ENCODE data around the gene GRAMD4. TPM values are rescaled to one million over a fixed set of nuclear protein-coding genes. Genes with fewer than 3 reads are reported as not detected.

GRAMD4 gene
- polyA plus RNA-seq, 2 of the 4 experiments (the other 2 are of a cell fraction), result 7.7 to 13.1 TPM

DNA sequence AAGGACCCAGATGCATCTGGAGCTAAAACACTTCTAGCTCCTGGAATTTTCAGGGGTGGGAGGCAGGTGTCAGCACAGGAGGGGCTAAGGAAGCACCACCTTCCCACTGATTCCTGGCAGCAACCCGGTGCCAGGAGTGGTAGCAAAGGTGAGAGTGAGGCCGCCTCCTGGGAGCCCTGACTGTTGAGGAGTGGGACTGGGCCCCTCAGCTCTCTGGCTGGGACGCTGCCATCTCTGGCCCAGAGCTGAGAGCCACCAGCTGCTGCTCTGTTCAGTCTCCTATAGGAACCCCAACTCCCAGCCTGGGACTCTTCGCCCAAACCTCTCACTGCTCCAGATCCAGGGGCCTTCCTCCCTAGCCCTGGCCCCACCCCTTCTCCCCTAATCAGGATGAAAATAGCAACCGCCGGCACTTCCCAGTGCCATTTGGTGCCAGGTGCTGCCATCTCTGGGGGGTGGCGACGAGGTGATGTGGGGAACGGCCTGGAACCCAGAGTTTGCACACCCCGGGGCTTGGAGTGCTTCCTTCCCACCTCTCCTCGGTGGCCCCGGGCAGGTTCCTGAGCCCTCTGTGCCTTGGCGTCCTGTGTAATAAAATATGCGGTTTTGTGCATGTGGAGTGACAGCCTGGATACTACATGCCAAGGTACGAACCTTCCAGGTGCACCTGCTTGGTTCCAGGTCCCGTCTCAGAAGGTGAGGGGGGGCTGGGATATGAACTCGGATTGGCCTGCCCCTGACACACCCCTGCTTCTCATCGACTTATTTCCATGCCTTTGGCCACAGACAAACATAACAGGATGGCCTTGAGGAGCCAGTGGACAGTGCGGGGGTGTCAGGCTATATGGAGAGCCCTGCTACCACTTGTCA lies 47.0 kb upstream of the GRAMD4 start:
- H3K4me1 ChIP-seq, result peaks cover 23% of the 10 kb centered on the region
- TF ChIP-seq, protein P1, sequence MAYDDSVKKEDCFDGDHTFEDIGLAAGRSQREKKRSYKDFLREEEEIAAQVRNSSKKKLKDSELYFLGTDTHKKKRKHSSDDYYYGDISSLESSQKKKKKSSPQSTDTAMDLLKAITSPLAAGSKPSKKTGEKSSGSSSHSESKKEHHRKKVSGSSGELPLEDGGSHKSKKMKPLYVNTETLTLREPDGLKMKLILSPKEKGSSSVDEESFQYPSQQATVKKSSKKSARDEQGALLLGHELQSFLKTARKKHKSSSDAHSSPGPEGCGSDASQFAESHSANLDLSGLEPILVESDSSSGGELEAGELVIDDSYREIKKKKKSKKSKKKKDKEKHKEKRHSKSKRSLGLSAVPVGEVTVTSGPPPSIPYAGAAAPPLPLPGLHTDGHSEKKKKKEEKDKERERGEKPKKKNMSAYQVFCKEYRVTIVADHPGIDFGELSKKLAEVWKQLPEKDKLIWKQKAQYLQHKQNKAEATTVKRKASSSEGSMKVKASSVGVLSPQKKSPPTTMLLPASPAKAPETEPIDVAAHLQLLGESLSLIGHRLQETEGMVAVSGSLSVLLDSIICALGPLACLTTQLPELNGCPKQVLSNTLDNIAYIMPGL (CRISPR knock-in tag; IDR thresholded peaks at IDR 0.05; ENCODE audit: borderline replicate concordance), result no peak
- TF ChIP-seq ZNF302 (CRISPR knock-in tag; IDR thresholded peaks at IDR 0.05), result no peak
- TF ChIP-seq HOXA7 (CRISPR knock-in tag; IDR thresholded peaks at IDR 0.05), result no peak
- TF ChIP-seq HDAC2 (IDR thresholded peaks at IDR 0.05), result no peak
- no peak for TF ChIP-seq HOXB13 (CRISPR knock-in tag; IDR thresholded peaks at IDR 0.05; ENCODE audit: low read depth)
- TF ChIP-seq, protein P2, sequence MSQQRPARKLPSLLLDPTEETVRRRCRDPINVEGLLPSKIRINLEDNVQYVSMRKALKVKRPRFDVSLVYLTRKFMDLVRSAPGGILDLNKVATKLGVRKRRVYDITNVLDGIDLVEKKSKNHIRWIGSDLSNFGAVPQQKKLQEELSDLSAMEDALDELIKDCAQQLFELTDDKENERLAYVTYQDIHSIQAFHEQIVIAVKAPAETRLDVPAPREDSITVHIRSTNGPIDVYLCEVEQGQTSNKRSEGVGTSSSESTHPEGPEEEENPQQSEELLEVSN (IDR thresholded peaks at IDR 0.05; ENCODE audit: borderline replicate concordance, low read depth), result no peak
- no peak for TF ChIP-seq JUNB (IDR thresholded peaks at IDR 0.05)
- TF ChIP-seq, protein P3, sequence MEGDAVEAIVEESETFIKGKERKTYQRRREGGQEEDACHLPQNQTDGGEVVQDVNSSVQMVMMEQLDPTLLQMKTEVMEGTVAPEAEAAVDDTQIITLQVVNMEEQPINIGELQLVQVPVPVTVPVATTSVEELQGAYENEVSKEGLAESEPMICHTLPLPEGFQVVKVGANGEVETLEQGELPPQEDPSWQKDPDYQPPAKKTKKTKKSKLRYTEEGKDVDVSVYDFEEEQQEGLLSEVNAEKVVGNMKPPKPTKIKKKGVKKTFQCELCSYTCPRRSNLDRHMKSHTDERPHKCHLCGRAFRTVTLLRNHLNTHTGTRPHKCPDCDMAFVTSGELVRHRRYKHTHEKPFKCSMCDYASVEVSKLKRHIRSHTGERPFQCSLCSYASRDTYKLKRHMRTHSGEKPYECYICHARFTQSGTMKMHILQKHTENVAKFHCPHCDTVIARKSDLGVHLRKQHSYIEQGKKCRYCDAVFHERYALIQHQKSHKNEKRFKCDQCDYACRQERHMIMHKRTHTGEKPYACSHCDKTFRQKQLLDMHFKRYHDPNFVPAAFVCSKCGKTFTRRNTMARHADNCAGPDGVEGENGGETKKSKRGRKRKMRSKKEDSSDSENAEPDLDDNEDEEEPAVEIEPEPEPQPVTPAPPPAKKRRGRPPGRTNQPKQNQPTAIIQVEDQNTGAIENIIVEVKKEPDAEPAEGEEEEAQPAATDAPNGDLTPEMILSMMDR (IDR thresholded peaks at IDR 0.05), result no peak
- TF ChIP-seq, protein P4, sequence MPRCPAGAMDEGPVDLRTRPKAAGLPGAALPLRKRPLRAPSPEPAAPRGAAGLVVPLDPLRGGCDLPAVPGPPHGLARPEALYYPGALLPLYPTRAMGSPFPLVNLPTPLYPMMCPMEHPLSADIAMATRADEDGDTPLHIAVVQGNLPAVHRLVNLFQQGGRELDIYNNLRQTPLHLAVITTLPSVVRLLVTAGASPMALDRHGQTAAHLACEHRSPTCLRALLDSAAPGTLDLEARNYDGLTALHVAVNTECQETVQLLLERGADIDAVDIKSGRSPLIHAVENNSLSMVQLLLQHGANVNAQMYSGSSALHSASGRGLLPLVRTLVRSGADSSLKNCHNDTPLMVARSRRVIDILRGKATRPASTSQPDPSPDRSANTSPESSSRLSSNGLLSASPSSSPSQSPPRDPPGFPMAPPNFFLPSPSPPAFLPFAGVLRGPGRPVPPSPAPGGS (IDR thresholded peaks at IDR 0.05), result no peak
- TF ChIP-seq TP53 (CRISPR knock-in tag; IDR thresholded peaks at IDR 0.05), result no peak
- TF ChIP-seq ESRRA (IDR thresholded peaks at IDR 0.05; ENCODE audit: borderline replicate concordance, low read length), result no peak
- TF ChIP-seq, protein P5, sequence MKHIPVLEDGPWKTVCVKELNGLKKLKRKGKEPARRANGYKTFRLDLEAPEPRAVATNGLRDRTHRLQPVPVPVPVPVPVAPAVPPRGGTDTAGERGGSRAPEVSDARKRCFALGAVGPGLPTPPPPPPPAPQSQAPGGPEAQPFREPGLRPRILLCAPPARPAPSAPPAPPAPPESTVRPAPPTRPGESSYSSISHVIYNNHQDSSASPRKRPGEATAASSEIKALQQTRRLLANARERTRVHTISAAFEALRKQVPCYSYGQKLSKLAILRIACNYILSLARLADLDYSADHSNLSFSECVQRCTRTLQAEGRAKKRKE (CRISPR knock-in tag; IDR thresholded peaks at IDR 0.05; ENCODE audit: low read depth), result no peak
- no peak for TF ChIP-seq POLR2AphosphoS2 (conservative IDR thresholded peaks at IDR 0.05; ENCODE audit: low read length)
- no peak for TF ChIP-seq CHD2 (IDR thresholded peaks at IDR 0.05; ENCODE audit: low read length, partially characterized antibody)
- TF ChIP-seq CHD4 (IDR thresholded peaks at IDR 0.05; ENCODE audit: borderline replicate concordance), result no peak
- ATAC-seq (no peak), FAIRE-seq (no peak), DNase-seq (ENCODE audit: low read depth in 1 of 2, low spot score in 1 of 2) (no peak)
- 82% methylated on average over 18 of the region's 19 CpGs for WGBS (ENCODE audit: missing lambda C conversion rate)
- CTCF ChIA-PET, result interaction anchor here (1.0 to 1.8 kb wide), 2 partner anchors 10 to 206 kb away, joined by 4 to 7 read pairs; no protein-coding TSS in a partner anchor
- H3K9me3 ChIP-seq, result peaks cover 3% of the 10 kb centered on the region; the same call in 1 of the 3 replicates
- POLR2A ChIA-PET, result no interaction called here
- no peak overlapping the region for H3K4me2 ChIP-seq
- no peak overlapping the region for H3K4me3 ChIP-seq
- H3K27ac ChIP-seq, result no peak overlapping the region

DNA sequence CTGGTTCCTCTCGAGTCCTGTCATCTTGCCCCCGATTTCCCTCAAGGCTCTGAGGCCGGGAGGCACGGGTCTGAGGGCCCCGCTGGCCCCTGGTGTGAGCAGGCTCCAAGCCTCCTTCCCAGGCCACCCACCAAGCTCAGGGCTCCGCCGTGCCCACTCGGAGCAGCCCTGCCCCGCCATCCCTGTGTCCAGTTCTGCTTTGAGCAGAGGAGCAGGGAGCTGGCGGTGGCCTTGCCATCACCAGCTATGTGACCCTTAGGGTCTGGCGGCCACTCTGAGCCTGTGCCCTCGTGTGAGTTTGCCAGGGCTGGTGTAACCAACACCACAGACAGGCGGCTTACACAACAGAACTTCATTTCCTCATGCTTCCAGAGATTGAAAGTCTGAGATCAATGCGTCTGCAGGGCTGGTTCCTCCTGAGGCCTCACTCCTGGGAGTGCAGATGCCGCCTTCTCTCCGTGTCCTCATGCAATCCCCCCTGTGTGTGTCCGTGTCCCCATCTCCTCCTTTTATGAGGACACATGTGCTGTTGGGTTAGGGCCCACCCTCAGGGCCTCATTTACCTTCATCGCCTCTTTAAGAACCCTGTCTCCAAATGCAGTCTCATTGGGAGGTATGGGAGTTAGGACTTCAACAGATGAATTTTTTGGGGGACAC lies 46.3 kb upstream of the GRAMD4 start:
- DNase-seq (ENCODE audit: low read depth in 1 of 2, low spot score in 1 of 2) (no peak), FAIRE-seq (no peak), ATAC-seq (no peak)
- Histone ChIP-seq H3K4me2 (no peak overlapping the region), H3K4me3 (no peak overlapping the region), H3K9me3 (peaks cover 3% of the 10 kb centered on the region; the same call in 1 of the 3 replicates), H3K4me1 (peaks cover 30% of the 10 kb centered on the region), H3K27ac (no peak overlapping the region)
- CTCF ChIA-PET, result interaction anchor here (1.8 kb wide), 1 partner anchor 10 kb away, joined by 7 read pairs; no protein-coding TSS in a partner anchor
- POLR2A ChIA-PET, result no interaction called here
- WGBS (ENCODE audit: missing lambda C conversion rate), result 91% methylated on average over 14 of the region's 18 CpGs
- TF ChIP-seq TFCP2L1 (CRISPR knock-in tag; IDR thresholded peaks at IDR 0.05) (no peak), MAFK (IDR thresholded peaks at IDR 0.05; ENCODE audit: partially characterized antibody) (no peak), TP53 (CRISPR knock-in tag; IDR thresholded peaks at IDR 0.05) (no peak), RNF2 (IDR thresholded peaks at IDR 0.05; ENCODE audit: borderline replicate concordance, low read depth) (no peak), ZFP36 (IDR thresholded peaks at IDR 0.05; ENCODE audit: borderline replicate concordance, partially characterized antibody) (no peak), GATA3 (IDR thresholded peaks at IDR 0.05; ENCODE audit: borderline replicate concordance) (no peak), HOXA7 (CRISPR knock-in tag; IDR thresholded peaks at IDR 0.05) (no peak), CEBPB (IDR thresholded peaks at IDR 0.05) (no peak), ZNF302 (CRISPR knock-in tag; IDR thresholded peaks at IDR 0.05) (no peak), KDM1A (IDR thresholded peaks at IDR 0.05; ENCODE audit: low read depth) (no peak), EP300 (IDR thresholded peaks at IDR 0.05) (no peak), JUNB (IDR thresholded peaks at IDR 0.05) (no peak), SMC3 (IDR thresholded peaks at IDR 0.05) (no peak), SREBF2 (IDR thresholded peaks at IDR 0.05) (no peak)
- TF ChIP-seq, protein P5 (CRISPR knock-in tag; IDR thresholded peaks at IDR 0.05; ENCODE audit: low read depth), result no peak
- TF ChIP-seq, protein P1 (CRISPR knock-in tag; IDR thresholded peaks at IDR 0.05; ENCODE audit: borderline replicate concordance), result no peak
